GM12891 (cell line): ENCODE data around the gene TOMM34.

Experiments used
- DNase-seq: peaks from one replicate; pipeline ENCODE4 v3.0.0; 2011; ENCODE audit warnings: low spot score; ENCODE audit not compliant: insufficient read length
- FAIRE-seq: peaks from 2 replicates; lab custom pipeline; 2011; peaks lifted over from hg19 to GRCh38; lab: Jason Lieb, UNC
- PAX5 ChIP-seq: IDR thresholded peaks from 2 replicates; pipeline ENCODE4 v1.6.1; 2011; ENCODE audit warnings: low read length, moderate library complexity, mild to moderate bottlenecking; ENCODE audit not compliant: insufficient read depth, severe bottlenecking
- POLR2A ChIP-seq: IDR thresholded peaks from 2 replicates; pipeline ENCODE4 v1.6.1; 2011; ENCODE audit warnings: low read depth, low read length, control low read depth
- POLR2AphosphoS5 ChIP-seq: IDR thresholded peaks from 2 replicates; pipeline ENCODE4 v1.6.1; 2011; ENCODE audit warnings: low read depth, low read length, control low read depth
- POU2F2 ChIP-seq: IDR thresholded peaks from 2 replicates; pipeline ENCODE4 v1.6.1; 2011; ENCODE audit warnings: low read depth, mild to moderate bottlenecking, control low read depth, low read length, moderate library complexity
- SPI1 ChIP-seq: IDR thresholded peaks from 2 replicates; pipeline ENCODE4 v1.6.1; 2011; ENCODE audit warnings: low read depth, low read length, control low read depth
- TAF1 ChIP-seq: IDR thresholded peaks from 2 replicates; pipeline ENCODE4 v1.6.1; 2011; ENCODE audit warnings: low read depth, low read length, control low read depth

TOMM34 gene

GRCh38 chr20:44900231-44900854 lies 59.9 kb downstream of the TOMM34 start:
- DNase-seq (no peak), FAIRE-seq (peak; percentile 26)
- TF ChIP-seq PAX5 = no peak
- TF ChIP-seq POLR2AphosphoS5 = no peak
- TF ChIP-seq SPI1 = no peak
- TF ChIP-seq TAF1 = no peak
- TF ChIP-seq POLR2A = no peak
- no peak for TF ChIP-seq POU2F2

GRCh38 chr20:44897133-44897532 lies 63.1 kb downstream of the TOMM34 start:
- no peak for FAIRE-seq
- TF ChIP-seq POLR2AphosphoS5 (no peak), SPI1 (no peak), POLR2A (no peak), PAX5 (no peak)
- no peak for DNase-seq

- FAIRE-seq (no peak), DNase-seq (no peak)
- TF ChIP-seq PAX5 = no peak
- TF ChIP-seq POLR2A = no peak
- no peak for TF ChIP-seq SPI1
- TF ChIP-seq POU2F2 = no peak
- TF ChIP-seq TAF1 = no peak
Measured at GRCh38 chr20:44896583-44896982, 63.6 kb downstream of the TOMM34 start.

GRCh38 chr20:44894959-44895358 lies 65.2 kb downstream of the TOMM34 start:
- FAIRE-seq (no peak), DNase-seq (no peak)
- TF ChIP-seq TAF1 (no peak), POLR2AphosphoS5 (no peak), SPI1 (no peak), POLR2A (0 out of 2 replicates have a peak, but pooled peaks have one; percentile 28), POU2F2 (no peak)
